A549 (cell line): Measurements from ENCODE around the gene ALDH4A1. TPM values are rescaled to one million over a fixed set of nuclear protein-coding genes. Genes with fewer than 3 reads are reported as not detected.

Source experiments
- ATAC-seq, 2 experiments: fragments of 200-7000 bp in 1 of 2; fragments of >200 bp in 1 of 2; cut with Nextera tagmentation in 1 of 2; cut with Tn5 transposase in 1 of 2; 3 replicates each; pipeline versions ENCODE4 v1.8.0 to v1.9.1; 2018 to 2020; ENCODE audit warnings: mild to moderate bottlenecking in 1 of 2, moderate library complexity in 1 of 2
- CTCF ChIA-PET: fragments of 300-600 bp; sonication (Branson Sonifier 250); formaldehyde crosslinking; extraction: SDS; loops from one replicate; lab custom pipeline; 2021; ENCODE audit warnings: antibody characterized with exemption, inconsistent platforms; lab: Yijun Ruan, JAX
- POLR2A ChIA-PET: fragments of 350-600 bp; formaldehyde crosslinking; extraction: SDS; loops from one replicate; lab custom pipeline; 2021; ENCODE audit warnings: antibody characterized with exemption, inconsistent platforms; lab: Yijun Ruan, JAX
- DNase-seq, 2 experiments: peaks; one replicate each; pipeline versions ENCODE4 v3.0.0 to v3.0.0-alpha.2; 2011 to 2016; ENCODE audit warnings: low read depth in 1 of 2, low spot score in 1 of 2
- FAIRE-seq: peaks from 2 replicates; lab custom pipeline; 2011; peaks lifted over from hg19 to GRCh38; lab: Jason Lieb, UNC
- H3K27ac ChIP-seq, 2 experiments: fragments of >200 bp; sonication (Bioruptor Twin); formaldehyde crosslinking; 3 replicates each; pipeline ENCODE4 v1.5.1; 2016 to 2017
- H3K4me1 ChIP-seq: fragments of >200 bp; sonication (Bioruptor Twin); formaldehyde crosslinking; 3 replicates; pipeline ENCODE4 v1.6.1; 2016
- H3K4me2 ChIP-seq: fragments of >200 bp; sonication (Bioruptor Twin); formaldehyde crosslinking; 3 replicates; pipeline ENCODE4 v1.6.1; 2016
- H3K4me3 ChIP-seq: fragments of >200 bp; sonication (Bioruptor Twin); formaldehyde crosslinking; 3 replicates; pipeline ENCODE4 v1.5.1; 2016
- H3K9me3 ChIP-seq: fragments of >200 bp; sonication (Bioruptor Twin); formaldehyde crosslinking; 3 replicates; pipeline ENCODE4 v1.6.1; 2016
- BHLHE40 ChIP-seq: IDR thresholded peaks from 2 replicates; pipeline ENCODE4 v1.6.1; 2012; ENCODE audit warnings: low read depth, low read length, inconsistent platforms
- CBX2 ChIP-seq: fragments of 200-600 bp; sonication (generic); IDR thresholded peaks from 2 replicates; pipeline ENCODE4 v1.6.1; 2016; ENCODE audit warnings: low read depth, mild to moderate bottlenecking, borderline replicate concordance
- CBX8 ChIP-seq: fragments of 200-600 bp; sonication (generic); IDR thresholded peaks from 2 replicates; pipeline ENCODE4 v1.6.1; 2016
- CEBPB ChIP-seq, 2 experiments: fragments of >200 bp in 1 of 2; sonication (Bioruptor Twin) in 1 of 2; formaldehyde crosslinking in 1 of 2; IDR thresholded peaks; 2 replicates each; pipeline ENCODE4 v1.6.1; 2012 to 2016
- CHD4 ChIP-seq: fragments of 200-600 bp; sonication (generic); IDR thresholded peaks from 2 replicates; pipeline ENCODE4 v1.6.1; 2016; ENCODE audit warnings: antibody characterized with exemption, mild to moderate bottlenecking, borderline replicate concordance
- CTCF ChIP-seq: fragments of >200 bp; sonication (Bioruptor Twin); formaldehyde crosslinking; IDR thresholded peaks from 3 replicates; pipeline ENCODE4 v1.5.1; 2016
- EHF ChIP-seq: fragments of 250-450 bp; sonication (Bioruptor Pico); IDR thresholded peaks from 2 replicates; pipeline ENCODE4 v1.5.0; 2020; ENCODE audit warnings: mild to moderate bottlenecking
- EHMT2 ChIP-seq: fragments of 200-600 bp; sonication (generic); IDR thresholded peaks from 2 replicates; pipeline ENCODE4 v1.6.1; 2016; ENCODE audit warnings: antibody characterized with exemption, low read depth, mild to moderate bottlenecking, moderate library complexity
- EP300 ChIP-seq, 2 experiments: fragments of >200 bp; sonication (Bioruptor Twin); formaldehyde crosslinking; IDR thresholded peaks; 2 replicates in 1 of 2; 3 replicates in 1 of 2; pipeline ENCODE4 v1.6.1; 2016 to 2017
- ESRRA ChIP-seq: fragments of 150-350 bp; IDR thresholded peaks from 2 replicates; pipeline ENCODE4 v1.6.1; 2014; ENCODE audit warnings: mild to moderate bottlenecking, low read length, borderline replicate concordance
- FOXS1 ChIP-seq: fragments of 250-450 bp; sonication (Bioruptor Pico); IDR thresholded peaks from 2 replicates; pipeline ENCODE4 v1.5.0; 2020; ENCODE audit warnings: mild to moderate bottlenecking, moderate library complexity
- HDAC2 ChIP-seq: fragments of 200-600 bp; sonication (generic); IDR thresholded peaks from 2 replicates; pipeline ENCODE4 v1.6.1; 2016
- HOXB5 ChIP-seq: fragments of 250-450 bp; sonication (Bioruptor Pico); IDR thresholded peaks from 2 replicates; pipeline ENCODE4 v1.5.0; 2020; ENCODE audit warnings: mild to moderate bottlenecking, moderate library complexity
- JUNB ChIP-seq: fragments of >200 bp; sonication (Bioruptor Twin); formaldehyde crosslinking; IDR thresholded peaks from 2 replicates; pipeline ENCODE4 v1.6.1; 2016
- KDM1A ChIP-seq: fragments of 200-600 bp; sonication (generic); IDR thresholded peaks from 2 replicates; pipeline ENCODE4 v1.6.1; 2016; ENCODE audit warnings: low read depth, mild to moderate bottlenecking
- MAFK ChIP-seq: fragments of 450-650 bp; IDR thresholded peaks from 2 replicates; pipeline ENCODE4 v1.6.1; 2014; ENCODE audit not compliant: partially characterized antibody
- MAX ChIP-seq: IDR thresholded peaks from 2 replicates; pipeline ENCODE4 v1.6.1; 2012
- MYC ChIP-seq: IDR thresholded peaks from 2 replicates; pipeline ENCODE4 v1.6.1; 2012; ENCODE audit warnings: mild to moderate bottlenecking, inconsistent platforms, low read length, improper control_type of control experiment, borderline replicate concordance
- NPAS2 ChIP-seq: fragments of 250-450 bp; sonication (Bioruptor Pico); IDR thresholded peaks from 2 replicates; pipeline ENCODE4 v1.8.0; 2022; ENCODE audit warnings: mild to moderate bottlenecking, moderate library complexity, borderline replicate concordance
- POLR2A ChIP-seq: IDR thresholded peaks from 2 replicates; pipeline ENCODE4 v1.6.1; 2012; ENCODE audit warnings: mild to moderate bottlenecking, low read length
- RAD21 ChIP-seq, 2 experiments: fragments of >200 bp in 1 of 2; sonication (Bioruptor Twin) in 1 of 2; formaldehyde crosslinking in 1 of 2; IDR thresholded peaks in 1 of 2; conservative IDR thresholded peaks in 1 of 2; 2 replicates in 1 of 2; 3 replicates in 1 of 2; pipeline ENCODE4 v1.6.1; 2012 to 2018; ENCODE audit warnings: inconsistent platforms in 1 of 2
- RCOR1 ChIP-seq: fragments of 150-350 bp; IDR thresholded peaks from 2 replicates; pipeline ENCODE4 v1.6.1; 2014; ENCODE audit warnings: antibody characterized with exemption, low read length, low read depth
- RFX5 ChIP-seq: fragments of 450-650 bp; IDR thresholded peaks from 2 replicates; pipeline ENCODE4 v1.7.1; 2014; ENCODE audit warnings: antibody characterized with exemption, mild to moderate bottlenecking, moderate library complexity
- ZNF302 ChIP-seq: fragments of 250-450 bp; sonication (Bioruptor Pico); IDR thresholded peaks from 2 replicates; pipeline ENCODE4 v1.9.0; 2021; ENCODE audit warnings: inconsistent platforms, mild to moderate bottlenecking, moderate library complexity
- WGBS: methylation state at CpG from one replicate; pipeline ENCODE4 v1.1.6; 2017; ENCODE audit errors: missing lambda C conversion rate; 5-methylcytosine and 5-hydroxymethylcytosine counted together
- polyA plus RNA-seq, 4 experiments: library from polyadenylated mRNA; depleted of rRNA in 3 of 4; stranded (reverse); fragments of >200 nt; fragmentation: RNase III in 1 of 4; extraction: RNeasy Plus Mini Kit Qiagen cat#74134 plus additional on column Dnase treatment in 1 of 4; gene quantifications; 2 replicates in 3 of 4; 3 replicates in 1 of 4; pipeline ENCODE4 v1.2.3, GENCODE V29; 2011 to 2017

Gene ALDH4A1
- polyA plus RNA-seq, 2 of the 4 experiments (the other 2 are of a cell fraction): 9.4 to 15.4 TPM

- Histone ChIP-seq H3K9me3 (no peaks in the 10 kb centered on the region), H3K4me1 (no peaks in the 10 kb centered on the region), H3K4me3 (no peak overlapping the region), H3K4me2 (no peak overlapping the region), H3K27ac (no peak overlapping the region)
- 78% methylated on average over 8 of the region's 9 CpGs for WGBS
- DNase-seq: no peak
- FAIRE-seq: no peak
- ATAC-seq: no peak
- CTCF ChIA-PET: interaction anchor here (0.7 to 1.4 kb wide), 2 partner anchors 15 to 175 kb away, joined by 3 to 4 read pairs; no protein-coding TSS in a partner anchor
- TF ChIP-seq RFX5 (no peak), RCOR1 (no peak), RAD21 (conservative IDR thresholded peaks at IDR 0.05 in 1 of 2, IDR thresholded peaks at IDR 0.05 in 1 of 2) (no peak), CEBPB (IDR thresholded peaks at IDR 0.05) (no peak), JUNB (no peak), HDAC2 (no peak), CTCF (no peak), EHMT2 (no peak), MAX (no peak), NPAS2 (CRISPR knock-in tag) (no peak), CBX2 (no peak), CBX8 (no peak), ZNF302 (CRISPR knock-in tag) (no peak), EHF (CRISPR knock-in tag) (no peak), POLR2A (no peak), BHLHE40 (no peak), MYC (no peak), HOXB5 (CRISPR knock-in tag) (no peak), FOXS1 (CRISPR knock-in tag) (no peak), ESRRA (no peak)
- POLR2A ChIA-PET: no interaction called here
These were observed 32.3 kb downstream of the ALDH4A1 start for GRCh38 chr1:18869847-18870594.

GRCh38 chr1:18868801-18869424 is 33.4 kb downstream of the ALDH4A1 start:
- POLR2A ChIA-PET: no interaction called here
- 67% methylated on average over 4 of the region's 12 CpGs for WGBS

GRCh38 chr1:18868354-18868753 is 34.0 kb downstream of the ALDH4A1 start:
- TF ChIP-seq CHD4: no peak
- TF ChIP-seq KDM1A: no peak
- TF ChIP-seq MYC: no peak
- DNase-seq (no peak), ATAC-seq (no peak), FAIRE-seq (no peak)
- WGBS: 51% methylated on average over 5 of the region's 5 CpGs
- Histone ChIP-seq H3K4me3 (no peak overlapping the region), H3K4me2 (no peak overlapping the region), H3K4me1 (no peaks in the 10 kb centered on the region), H3K27ac (no peak overlapping the region), H3K9me3 (no peaks in the 10 kb centered on the region)
- CTCF ChIA-PET: no interaction called here
- POLR2A ChIA-PET: no interaction called here

More at GRCh38 chr1:18868801-18869424, 33.4 kb downstream of the ALDH4A1 start:
- Histone ChIP-seq H3K9me3 (no peaks in the 10 kb centered on the region), H3K4me2 (no peak overlapping the region), H3K4me3 (no peak overlapping the region), H3K4me1 (no peaks in the 10 kb centered on the region), H3K27ac (no peak overlapping the region)
- DNase-seq (no peak), ATAC-seq (no peak), FAIRE-seq (no peak)
- CTCF ChIA-PET: interaction anchor here (0.7 to 1.4 kb wide), 2 partner anchors 16 to 174 kb away, joined by 3 to 4 read pairs; no protein-coding TSS in a partner anchor
- TF ChIP-seq HDAC2 (no peak), MYC (no peak), EHMT2 (no peak), MAFK (no peak), EP300 (IDR thresholded peaks at IDR 0.05) (no peak), HOXB5 (CRISPR knock-in tag) (no peak), CEBPB (IDR thresholded peaks at IDR 0.05) (no peak)
